Measurements from ENCODE around the gene RYR1.

RYR1 gene

DNA sequence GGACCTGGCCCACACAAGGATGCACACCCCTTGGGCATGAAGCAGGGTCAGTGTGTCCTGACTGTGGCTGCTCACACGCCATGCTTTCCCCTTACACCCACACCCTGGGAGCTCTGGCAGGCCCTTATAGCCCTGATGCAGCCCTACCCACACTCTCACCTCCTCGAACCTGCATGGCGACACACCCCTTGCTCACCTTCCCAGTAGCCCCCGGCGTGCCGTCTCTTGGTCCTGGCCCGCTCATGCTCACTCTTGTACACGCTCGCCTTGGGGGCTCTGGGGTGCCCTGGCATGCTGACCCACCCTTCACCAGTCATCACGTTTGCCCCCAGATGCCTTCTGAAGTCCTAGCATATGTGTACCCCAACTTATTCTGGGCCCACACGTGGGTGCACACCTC lies 128.2 kb downstream of the RYR1 start:
- Histone ChIP-seq H2BK120ac (ENCODE audit: low read depth, low read length) (no peak overlapping the region), H3K18ac (ENCODE audit: low read length) (no peak overlapping the region), H3K4me2 (ENCODE audit: low read length) (no peak overlapping the region), H2BK15ac (replicated peaks; ENCODE audit: low read depth) (no peak overlapping the region), H3K4me1 (ENCODE audit: control insufficient read depth, low read depth, low read length) (no peaks in the 10 kb centered on the region), H3K27me3 (ENCODE audit: insufficient read depth, low read length, poor library complexity) (no peaks in the 10 kb centered on the region), H2BK5ac (ENCODE audit: low read length) (no peak overlapping the region), H3K9ac (ENCODE audit: low read length) (no peak overlapping the region), H3K23ac (ENCODE audit: low read length) (no peak overlapping the region), H3K4me3 (ENCODE audit: low read length) (no peak overlapping the region), H3K4ac (ENCODE audit: low read depth, low read length) (no peak overlapping the region), H3K56ac (ENCODE audit: low read length) (no peak overlapping the region), H3K27ac (ENCODE audit: low read depth, low read length) (no peak overlapping the region), H2AK5ac (ENCODE audit: low read length) (no peak overlapping the region), H4K5ac (ENCODE audit: low read length) (no peak overlapping the region), H3K79me2 (ENCODE audit: control insufficient read depth, insufficient read depth, low read length) (no peaks in the 10 kb centered on the region), H3K36me3 (ENCODE audit: control insufficient read depth, insufficient read depth, low read length) (no peaks in the 10 kb centered on the region), H4K8ac (ENCODE audit: low read depth, low read length) (no peak overlapping the region), H3K79me1 (ENCODE audit: low read length) (no peaks in the 10 kb centered on the region)
- DNase-seq = no peak
- WGBS (ENCODE audit: extremely low coverage, insufficient coverage, low lambda C conversion rate) = no CpG with 5 or more reads among the region's 11 CpGs

DNA sequence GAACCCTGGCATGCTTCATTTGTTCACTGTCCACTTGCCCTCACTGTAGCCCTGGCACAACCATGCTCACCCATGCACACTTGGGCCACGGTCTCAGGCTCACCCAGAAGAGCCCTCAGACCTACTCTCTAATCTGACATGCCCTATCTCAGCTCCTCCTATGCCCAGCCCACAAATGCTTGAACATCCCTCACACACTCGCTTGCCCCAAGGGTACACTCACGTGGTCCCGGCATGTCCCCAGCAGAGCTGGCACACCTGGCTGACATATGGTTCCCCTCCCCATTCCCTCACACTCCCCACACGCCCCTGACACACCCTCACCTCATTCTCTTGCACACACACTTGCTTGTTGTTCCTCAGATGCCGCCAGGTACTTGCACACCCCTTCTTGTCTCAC lies 128.6 kb downstream of the RYR1 start:
- Histone ChIP-seq H3K9ac (ENCODE audit: low read length) (no peak overlapping the region), H3K36me3 (ENCODE audit: control insufficient read depth, insufficient read depth, low read length) (no peaks in the 10 kb centered on the region), H3K27ac (ENCODE audit: low read depth, low read length) (no peak overlapping the region), H3K4ac (ENCODE audit: low read depth, low read length) (no peak overlapping the region), H3K18ac (ENCODE audit: low read length) (no peak overlapping the region), H2BK15ac (replicated peaks; ENCODE audit: low read depth) (no peak overlapping the region), H4K8ac (ENCODE audit: low read depth, low read length) (no peak overlapping the region), H3K56ac (ENCODE audit: low read length) (no peak overlapping the region), H3K4me2 (ENCODE audit: low read length) (no peak overlapping the region), H3K27me3 (ENCODE audit: insufficient read depth, low read length, poor library complexity) (no peaks in the 10 kb centered on the region), H4K5ac (ENCODE audit: low read length) (no peak overlapping the region), H3K79me2 (ENCODE audit: control insufficient read depth, insufficient read depth, low read length) (no peaks in the 10 kb centered on the region), H2BK120ac (ENCODE audit: low read depth, low read length) (no peak overlapping the region), H3K4me1 (ENCODE audit: control insufficient read depth, low read depth, low read length) (no peaks in the 10 kb centered on the region), H2AK5ac (ENCODE audit: low read length) (no peak overlapping the region), H2BK5ac (ENCODE audit: low read length) (no peak overlapping the region), H3K4me3 (ENCODE audit: low read length) (no peak overlapping the region), H3K79me1 (ENCODE audit: low read length) (no peaks in the 10 kb centered on the region), H3K23ac (ENCODE audit: low read length) (no peak overlapping the region)
- DNase-seq = no peak
- WGBS (ENCODE audit: extremely low coverage, insufficient coverage, low lambda C conversion rate) = no CpG with 5 or more reads among the region's 6 CpGs

DNA sequence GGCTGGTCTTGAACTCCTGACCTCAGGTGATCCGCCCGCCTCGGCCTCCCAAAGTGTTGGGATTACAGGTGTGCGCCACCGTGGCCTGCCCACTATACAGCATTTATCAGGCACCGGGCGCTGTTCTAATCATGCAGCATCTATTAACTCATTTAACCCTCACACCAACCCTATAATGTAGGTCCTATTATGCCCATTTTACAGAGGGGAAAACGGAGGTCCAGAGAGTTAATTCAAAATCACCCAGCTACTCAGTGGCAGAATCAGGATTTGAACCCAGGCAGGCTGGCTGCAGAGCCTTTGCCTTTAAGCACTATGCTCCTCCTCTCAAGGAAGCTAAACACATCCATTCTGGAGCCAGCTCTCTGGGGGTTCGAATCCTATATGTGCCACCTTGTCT lies 130.0 kb downstream of the RYR1 start:
- no peaks in the 10 kb centered on the region for H3K79me2 ChIP-seq (ENCODE audit: control insufficient read depth, insufficient read depth, low read length)
- H3K4ac ChIP-seq (ENCODE audit: low read depth, low read length) = no peak overlapping the region
- no peaks in the 10 kb centered on the region for H3K4me1 ChIP-seq (ENCODE audit: control insufficient read depth, low read depth, low read length)
- no peak overlapping the region for H4K8ac ChIP-seq (ENCODE audit: low read depth, low read length)
- H3K36me3 ChIP-seq (ENCODE audit: control insufficient read depth, insufficient read depth, low read length) = no peaks in the 10 kb centered on the region
- no peak overlapping the region for H2BK15ac ChIP-seq (replicated peaks; ENCODE audit: low read depth)
- no peak overlapping the region for H2BK5ac ChIP-seq (ENCODE audit: low read length)
- H3K56ac ChIP-seq (ENCODE audit: low read length) = no peak overlapping the region
- H3K27ac ChIP-seq (ENCODE audit: low read depth, low read length) = no peak overlapping the region
- no peaks in the 10 kb centered on the region for H3K27me3 ChIP-seq (ENCODE audit: insufficient read depth, low read length, poor library complexity)
- no peak overlapping the region for H2AK5ac ChIP-seq (ENCODE audit: low read length)
- no peak overlapping the region for H3K23ac ChIP-seq (ENCODE audit: low read length)
- H3K79me1 ChIP-seq (ENCODE audit: low read length) = no peaks in the 10 kb centered on the region
- WGBS (ENCODE audit: extremely low coverage, insufficient coverage, low lambda C conversion rate) = no CpG with 5 or more reads among the region's 9 CpGs
- no peak overlapping the region for H4K5ac ChIP-seq (ENCODE audit: low read length)
- no peak overlapping the region for H3K4me2 ChIP-seq (ENCODE audit: low read length)
- no peak overlapping the region for H3K9ac ChIP-seq (ENCODE audit: low read length)
- no peak for DNase-seq
- H2BK120ac ChIP-seq (ENCODE audit: low read depth, low read length) = no peak overlapping the region
- no peak overlapping the region for H3K4me3 ChIP-seq (ENCODE audit: low read length)
- no peak overlapping the region for H3K18ac ChIP-seq (ENCODE audit: low read length)

DNA sequence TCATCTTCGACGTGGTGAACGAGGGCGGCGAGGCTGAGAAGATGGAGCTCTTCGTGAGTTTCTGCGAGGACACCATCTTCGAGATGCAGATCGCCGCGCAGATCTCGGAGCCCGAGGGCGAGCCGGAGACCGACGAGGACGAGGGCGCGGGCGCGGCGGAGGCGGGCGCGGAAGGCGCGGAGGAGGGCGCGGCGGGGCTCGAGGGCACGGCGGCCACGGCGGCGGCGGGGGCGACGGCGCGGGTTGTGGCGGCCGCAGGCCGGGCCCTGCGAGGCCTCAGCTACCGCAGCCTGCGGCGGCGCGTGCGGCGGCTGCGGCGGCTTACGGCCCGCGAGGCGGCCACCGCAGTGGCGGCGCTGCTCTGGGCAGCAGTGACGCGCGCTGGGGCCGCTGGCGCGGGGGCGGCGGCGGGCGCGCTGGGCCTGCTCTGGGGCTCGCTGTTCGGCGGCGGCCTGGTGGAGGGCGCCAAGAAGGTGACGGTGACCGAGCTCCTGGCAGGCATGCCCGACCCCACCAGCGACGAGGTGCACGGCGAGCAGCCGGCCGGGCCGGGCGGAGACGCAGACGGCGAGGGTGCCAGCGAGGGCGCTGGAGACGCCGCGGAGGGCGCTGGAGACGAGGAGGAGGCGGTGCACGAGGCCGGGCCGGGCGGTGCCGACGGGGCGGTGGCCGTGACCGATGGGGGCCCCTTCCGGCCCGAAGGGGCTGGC lies 131.6 kb downstream of the RYR1 start:
- Histone ChIP-seq H2BK5ac (ENCODE audit: low read length) (no peak overlapping the region), H4K5ac (ENCODE audit: low read length) (no peak overlapping the region), H3K27me3 (ENCODE audit: insufficient read depth, low read length, poor library complexity) (no peaks in the 10 kb centered on the region), H3K56ac (ENCODE audit: low read length) (no peak overlapping the region), H3K4me2 (ENCODE audit: low read length) (no peak overlapping the region), H2AK5ac (ENCODE audit: low read length) (no peak overlapping the region), H3K9ac (ENCODE audit: low read length) (no peak overlapping the region), H3K79me2 (ENCODE audit: control insufficient read depth, insufficient read depth, low read length) (no peaks in the 10 kb centered on the region), H3K27ac (ENCODE audit: low read depth, low read length) (no peak overlapping the region), H2BK15ac (replicated peaks; ENCODE audit: low read depth) (no peak overlapping the region), H3K4me1 (ENCODE audit: control insufficient read depth, low read depth, low read length) (no peaks in the 10 kb centered on the region), H2BK120ac (ENCODE audit: low read depth, low read length) (no peak overlapping the region), H3K79me1 (ENCODE audit: low read length) (no peaks in the 10 kb centered on the region), H3K23ac (ENCODE audit: low read length) (no peak overlapping the region), H4K8ac (ENCODE audit: low read depth, low read length) (no peak overlapping the region), H3K18ac (ENCODE audit: low read length) (no peak overlapping the region), H3K4me3 (ENCODE audit: low read length) (no peak overlapping the region), H3K4ac (ENCODE audit: low read depth, low read length) (no peak overlapping the region), H3K36me3 (ENCODE audit: control insufficient read depth, insufficient read depth, low read length) (no peaks in the 10 kb centered on the region)
- DNase-seq = no peak
- WGBS (ENCODE audit: extremely low coverage, insufficient coverage, low lambda C conversion rate) = no CpG with 5 or more reads among the region's 111 CpGs

DNA sequence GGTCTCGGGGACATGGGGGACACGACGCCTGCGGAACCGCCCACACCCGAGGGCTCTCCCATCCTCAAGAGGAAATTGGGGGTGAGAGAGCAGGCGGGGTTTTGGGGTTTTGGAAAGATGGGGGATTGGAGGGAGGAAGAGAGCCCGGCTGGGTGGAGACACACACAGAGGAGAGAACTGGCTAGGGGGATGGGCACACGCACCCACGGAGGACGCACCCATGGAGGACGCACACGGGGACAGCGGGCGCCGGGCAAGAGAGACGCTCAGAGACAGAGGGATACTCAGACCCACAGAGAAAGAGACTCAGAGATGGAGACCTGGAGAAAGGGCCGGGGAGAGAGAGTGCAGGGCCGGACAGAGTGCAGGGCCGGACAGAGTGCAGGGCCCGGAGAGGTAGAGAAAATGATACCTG lies 132.2 kb downstream of the RYR1 start:
- no peak overlapping the region for H3K18ac ChIP-seq (ENCODE audit: low read length)
- H3K4me2 ChIP-seq (ENCODE audit: low read length) = no peak overlapping the region
- no peak overlapping the region for H2BK15ac ChIP-seq (replicated peaks; ENCODE audit: low read depth)
- no peak overlapping the region for H3K27ac ChIP-seq (ENCODE audit: low read depth, low read length)
- no peak overlapping the region for H4K8ac ChIP-seq (ENCODE audit: low read depth, low read length)
- H2AK5ac ChIP-seq (ENCODE audit: low read length) = no peak overlapping the region
- H3K27me3 ChIP-seq (ENCODE audit: insufficient read depth, low read length, poor library complexity) = no peaks in the 10 kb centered on the region
- H4K5ac ChIP-seq (ENCODE audit: low read length) = no peak overlapping the region
- H3K4me1 ChIP-seq (ENCODE audit: control insufficient read depth, low read depth, low read length) = no peaks in the 10 kb centered on the region
- H3K4ac ChIP-seq (ENCODE audit: low read depth, low read length) = no peak overlapping the region
- DNase-seq = no peak
- WGBS (ENCODE audit: extremely low coverage, insufficient coverage, low lambda C conversion rate) = no CpG with 5 or more reads among the region's 21 CpGs
- H3K79me1 ChIP-seq (ENCODE audit: low read length) = no peaks in the 10 kb centered on the region
- no peak overlapping the region for H2BK120ac ChIP-seq (ENCODE audit: low read depth, low read length)
- H3K56ac ChIP-seq (ENCODE audit: low read length) = no peak overlapping the region
- H3K23ac ChIP-seq (ENCODE audit: low read length) = no peak overlapping the region
- no peaks in the 10 kb centered on the region for H3K36me3 ChIP-seq (ENCODE audit: control insufficient read depth, insufficient read depth, low read length)
- H3K79me2 ChIP-seq (ENCODE audit: control insufficient read depth, insufficient read depth, low read length) = no peaks in the 10 kb centered on the region
- H3K4me3 ChIP-seq (ENCODE audit: low read length) = no peak overlapping the region
- H2BK5ac ChIP-seq (ENCODE audit: low read length) = no peak overlapping the region
- H3K9ac ChIP-seq (ENCODE audit: low read length) = no peak overlapping the region

DNA sequence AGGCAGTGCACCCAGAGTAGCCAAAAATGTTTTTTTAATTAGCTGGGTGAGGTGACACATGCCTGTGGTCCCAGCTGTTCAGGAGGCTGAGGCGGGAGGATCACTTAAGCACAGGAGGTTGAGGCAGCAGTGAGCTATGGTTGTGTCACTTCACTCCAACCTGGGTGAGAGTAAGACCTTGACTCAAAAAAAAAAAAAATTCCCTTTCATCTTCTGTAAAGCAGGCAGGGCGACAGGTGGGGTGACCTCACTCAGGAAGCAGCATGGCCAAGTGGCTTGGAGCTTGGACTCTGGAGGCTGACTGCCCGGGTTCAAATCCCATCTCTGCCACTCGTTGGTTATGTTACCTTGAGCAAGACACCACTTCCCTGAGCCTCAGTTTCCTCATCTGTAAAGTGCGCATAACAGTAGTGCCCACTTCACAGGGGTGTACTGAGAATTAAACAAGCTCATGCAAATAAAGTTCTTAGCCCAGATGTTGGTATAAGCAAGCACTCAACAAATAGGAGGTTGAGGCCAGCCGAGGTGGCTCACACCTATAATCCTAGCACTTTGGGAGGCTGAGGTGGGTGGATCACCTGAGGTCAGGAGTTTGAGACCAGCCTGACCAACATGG lies 136.0 kb downstream of the RYR1 start:
- Histone ChIP-seq H3K9ac (ENCODE audit: low read length) (no peak overlapping the region), H4K5ac (ENCODE audit: low read length) (no peak overlapping the region), H3K36me3 (ENCODE audit: control insufficient read depth, insufficient read depth, low read length) (no peaks in the 10 kb centered on the region), H2BK120ac (ENCODE audit: low read depth, low read length) (no peak overlapping the region), H2AK5ac (ENCODE audit: low read length) (no peak overlapping the region), H3K79me1 (ENCODE audit: low read length) (no peaks in the 10 kb centered on the region), H3K4me1 (ENCODE audit: control insufficient read depth, low read depth, low read length) (no peaks in the 10 kb centered on the region), H3K18ac (ENCODE audit: low read length) (no peak overlapping the region), H3K4me3 (ENCODE audit: low read length) (no peak overlapping the region), H3K79me2 (ENCODE audit: control insufficient read depth, insufficient read depth, low read length) (no peaks in the 10 kb centered on the region), H3K4me2 (ENCODE audit: low read length) (no peak overlapping the region), H3K27ac (ENCODE audit: low read depth, low read length) (no peak overlapping the region), H3K56ac (ENCODE audit: low read length) (no peak overlapping the region), H2BK5ac (ENCODE audit: low read length) (no peak overlapping the region), H3K4ac (ENCODE audit: low read depth, low read length) (no peak overlapping the region), H2BK15ac (replicated peaks; ENCODE audit: low read depth) (no peak overlapping the region), H3K23ac (ENCODE audit: low read length) (no peak overlapping the region), H4K8ac (ENCODE audit: low read depth, low read length) (no peak overlapping the region), H3K27me3 (ENCODE audit: insufficient read depth, low read length, poor library complexity) (no peaks in the 10 kb centered on the region)
- DNase-seq = peak; percentile 8
- no CpG with 5 or more reads among the region's 6 CpGs for WGBS (ENCODE audit: extremely low coverage, insufficient coverage, low lambda C conversion rate)
